ENCODE measurements around the gene PDPK1. TPM values are rescaled to one million over a fixed set of nuclear protein-coding genes. Genes with fewer than 3 reads are reported as not detected.
"Not testable (repeated sequence)": the region's sequence is repeated elsewhere in the genome, so short reads cannot be mapped to it uniquely, and the experiment has no call there.

Gene PDPK1
- total and polyA plus RNA-seq, 2 experiments from 2014 or later: 19.3 to 25.8 TPM

DNA sequence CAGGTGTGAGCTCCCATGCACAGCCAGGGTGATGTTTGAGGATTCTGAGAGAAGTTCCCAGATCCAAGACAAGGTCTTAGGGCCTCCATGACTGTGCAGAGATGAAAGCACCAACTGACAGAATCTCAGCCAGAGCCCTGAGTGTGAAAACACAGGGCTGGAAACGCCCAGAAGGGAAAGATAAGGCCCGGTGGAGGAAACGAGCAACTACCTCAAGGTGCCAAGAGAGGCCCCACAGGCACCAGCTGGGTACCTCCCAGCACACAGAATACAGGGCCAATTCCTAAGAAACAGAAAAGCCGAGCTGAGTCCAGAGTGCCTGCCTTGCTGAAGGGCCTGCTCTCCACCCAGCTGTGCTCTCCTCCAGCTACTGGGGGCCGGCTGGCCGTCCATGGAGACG is 94.5 kb downstream of the PDPK1 start:
- not testable (repeated sequence) for H3K9me3 Mint-ChIP-seq; H3K4me3 Mint-ChIP-seq; H3F3A ChIP-seq (replicated peaks; ENCODE audit: low read depth); H2AFZ ChIP-seq; H3K4me2 ChIP-seq; H3K27ac Mint-ChIP-seq; H3K4me1 ChIP-seq (ENCODE audit: insufficient read depth); H3K36me3 Mint-ChIP-seq (ENCODE audit: low read depth); H3K27ac ChIP-seq (ENCODE audit: low read depth); H3K4me3 ChIP-seq; H3K79me2 ChIP-seq (replicated peaks; ENCODE audit: insufficient read depth); H3K9me2 ChIP-seq (ENCODE audit: insufficient read depth); H3K27me3 Mint-ChIP-seq (ENCODE audit: insufficient read depth, low read depth, poor library complexity); H4K20me1 ChIP-seq (replicated peaks; ENCODE audit: insufficient read depth); H3K4me1 Mint-ChIP-seq; DNase-seq (ENCODE audit: low spot score); ATAC-seq; H3K36me3 ChIP-seq (ENCODE audit: insufficient read depth); H3K27me3 ChIP-seq (ENCODE audit: insufficient read depth)

DNA sequence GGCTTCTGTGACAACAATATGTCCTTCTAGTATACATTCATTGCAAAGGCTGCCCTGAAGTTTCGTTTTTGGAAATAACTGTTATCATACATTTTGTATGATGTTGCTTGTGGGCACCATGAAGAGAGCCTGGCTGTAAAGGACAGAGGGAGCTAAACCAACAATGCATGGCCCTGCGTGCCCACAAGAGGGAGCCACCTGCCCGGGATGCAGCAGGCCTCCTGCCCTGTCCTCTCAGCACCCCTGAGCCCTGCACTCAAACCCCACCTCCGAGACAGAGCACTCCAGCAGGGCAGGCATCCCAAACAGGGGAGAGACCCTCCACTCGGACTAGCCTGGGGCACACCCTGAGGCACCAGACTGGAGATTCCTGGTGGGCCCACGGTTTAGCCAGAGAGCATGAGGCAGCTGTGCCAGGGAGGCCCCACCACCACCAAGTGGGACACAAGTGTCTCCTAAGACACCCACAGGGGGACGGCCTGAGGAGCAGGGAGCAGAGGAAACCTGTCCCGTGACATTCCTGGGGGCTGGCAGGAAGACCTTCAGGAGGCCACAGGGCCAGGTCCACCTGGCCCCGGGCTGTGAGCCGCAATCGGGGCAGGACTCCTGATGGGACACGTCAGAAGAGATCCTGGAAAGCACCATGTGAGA is 101.4 kb downstream of the PDPK1 start:
- TF ChIP-seq, protein P1, sequence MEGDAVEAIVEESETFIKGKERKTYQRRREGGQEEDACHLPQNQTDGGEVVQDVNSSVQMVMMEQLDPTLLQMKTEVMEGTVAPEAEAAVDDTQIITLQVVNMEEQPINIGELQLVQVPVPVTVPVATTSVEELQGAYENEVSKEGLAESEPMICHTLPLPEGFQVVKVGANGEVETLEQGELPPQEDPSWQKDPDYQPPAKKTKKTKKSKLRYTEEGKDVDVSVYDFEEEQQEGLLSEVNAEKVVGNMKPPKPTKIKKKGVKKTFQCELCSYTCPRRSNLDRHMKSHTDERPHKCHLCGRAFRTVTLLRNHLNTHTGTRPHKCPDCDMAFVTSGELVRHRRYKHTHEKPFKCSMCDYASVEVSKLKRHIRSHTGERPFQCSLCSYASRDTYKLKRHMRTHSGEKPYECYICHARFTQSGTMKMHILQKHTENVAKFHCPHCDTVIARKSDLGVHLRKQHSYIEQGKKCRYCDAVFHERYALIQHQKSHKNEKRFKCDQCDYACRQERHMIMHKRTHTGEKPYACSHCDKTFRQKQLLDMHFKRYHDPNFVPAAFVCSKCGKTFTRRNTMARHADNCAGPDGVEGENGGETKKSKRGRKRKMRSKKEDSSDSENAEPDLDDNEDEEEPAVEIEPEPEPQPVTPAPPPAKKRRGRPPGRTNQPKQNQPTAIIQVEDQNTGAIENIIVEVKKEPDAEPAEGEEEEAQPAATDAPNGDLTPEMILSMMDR (conservative IDR thresholded peaks at IDR 0.05; ENCODE audit: low read depth in 2 of 2): peak in 1 of 2 experiments; percentile 48; a peak in 2 of 4 replicates
- H4K20me1 ChIP-seq (replicated peaks; ENCODE audit: insufficient read depth); H3K36me3 ChIP-seq (ENCODE audit: insufficient read depth); H3K27me3 Mint-ChIP-seq (ENCODE audit: insufficient read depth, low read depth, poor library complexity); H3K4me1 ChIP-seq (ENCODE audit: insufficient read depth); H3K27me3 ChIP-seq (ENCODE audit: insufficient read depth); H3K4me1 Mint-ChIP-seq; H3K4me2 ChIP-seq; H3K4me3 Mint-ChIP-seq; H3F3A ChIP-seq (replicated peaks; ENCODE audit: low read depth); H3K36me3 Mint-ChIP-seq (ENCODE audit: low read depth); H3K4me3 ChIP-seq; H3K9me2 ChIP-seq (ENCODE audit: insufficient read depth); H3K79me2 ChIP-seq (replicated peaks; ENCODE audit: insufficient read depth); DNase-seq (ENCODE audit: low spot score); H3K27ac Mint-ChIP-seq; H3K27ac ChIP-seq (ENCODE audit: low read depth); H3K9me3 Mint-ChIP-seq; H2AFZ ChIP-seq: not testable (repeated sequence)
- peak; percentile 94 for ATAC-seq

DNA sequence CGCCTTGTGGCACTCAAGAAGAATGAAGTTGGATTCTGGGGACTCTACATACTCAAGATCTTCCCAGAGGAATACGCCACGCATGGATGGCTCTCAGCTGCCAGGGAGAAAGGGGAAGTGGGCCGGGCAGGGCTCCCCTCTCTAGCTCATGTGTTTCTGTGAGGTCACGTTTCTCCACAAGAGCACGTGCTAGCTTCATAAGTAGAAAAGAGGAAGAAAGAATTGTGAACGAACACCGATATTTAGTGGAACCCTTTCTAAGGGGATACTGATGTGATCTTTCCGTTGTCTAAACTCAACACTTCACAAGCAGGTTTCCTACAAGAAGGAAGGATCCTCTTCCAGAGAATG is 101.9 kb downstream of the PDPK1 start:
- H3K27me3 Mint-ChIP-seq (ENCODE audit: insufficient read depth, low read depth, poor library complexity); H3K27ac ChIP-seq (ENCODE audit: low read depth); H3K79me2 ChIP-seq (replicated peaks; ENCODE audit: insufficient read depth); H3K4me2 ChIP-seq; ATAC-seq; H3K36me3 Mint-ChIP-seq (ENCODE audit: low read depth); H3K9me3 Mint-ChIP-seq; H3K4me1 ChIP-seq (ENCODE audit: insufficient read depth); H3K4me3 Mint-ChIP-seq; H3F3A ChIP-seq (replicated peaks; ENCODE audit: low read depth); H3K36me3 ChIP-seq (ENCODE audit: insufficient read depth); H3K27ac Mint-ChIP-seq; H3K27me3 ChIP-seq (ENCODE audit: insufficient read depth); H3K4me1 Mint-ChIP-seq; DNase-seq (ENCODE audit: low spot score); H2AFZ ChIP-seq; H3K4me3 ChIP-seq; H4K20me1 ChIP-seq (replicated peaks; ENCODE audit: insufficient read depth); H3K9me2 ChIP-seq (ENCODE audit: insufficient read depth): not testable (repeated sequence)

DNA sequence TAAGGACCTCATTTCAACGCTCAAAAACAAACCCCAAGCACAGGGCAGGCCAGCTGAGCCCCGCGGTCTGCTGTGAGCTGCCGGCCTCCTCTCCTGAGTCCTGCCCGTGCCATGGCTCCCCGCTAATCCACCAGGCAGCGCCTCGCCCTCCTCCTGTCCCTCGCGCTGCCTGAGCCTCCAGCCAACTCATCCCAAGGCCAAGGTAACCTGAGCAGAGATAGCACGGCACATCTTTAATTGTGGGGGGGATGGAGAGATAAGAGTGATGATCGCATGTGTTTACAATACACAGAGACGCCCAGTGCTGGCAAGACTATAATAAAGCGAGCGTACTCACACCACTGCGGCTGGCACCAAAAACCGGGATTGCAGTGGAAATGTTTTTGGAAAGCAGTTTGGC is 104.7 kb downstream of the PDPK1 start:
- not testable (repeated sequence) for H2AFZ ChIP-seq; DNase-seq (ENCODE audit: low spot score); H3F3A ChIP-seq (replicated peaks; ENCODE audit: low read depth); H3K27ac Mint-ChIP-seq; H3K4me3 ChIP-seq; H3K79me2 ChIP-seq (replicated peaks; ENCODE audit: insufficient read depth); H3K36me3 Mint-ChIP-seq (ENCODE audit: low read depth); H3K4me3 Mint-ChIP-seq; H3K27ac ChIP-seq (ENCODE audit: low read depth); H3K27me3 Mint-ChIP-seq (ENCODE audit: insufficient read depth, low read depth, poor library complexity); H3K4me1 Mint-ChIP-seq; H3K36me3 ChIP-seq (ENCODE audit: insufficient read depth); H3K9me2 ChIP-seq (ENCODE audit: insufficient read depth); H3K27me3 ChIP-seq (ENCODE audit: insufficient read depth); ATAC-seq; H3K4me2 ChIP-seq; H4K20me1 ChIP-seq (replicated peaks; ENCODE audit: insufficient read depth); H3K9me3 Mint-ChIP-seq; H3K4me1 ChIP-seq (ENCODE audit: insufficient read depth)

DNA sequence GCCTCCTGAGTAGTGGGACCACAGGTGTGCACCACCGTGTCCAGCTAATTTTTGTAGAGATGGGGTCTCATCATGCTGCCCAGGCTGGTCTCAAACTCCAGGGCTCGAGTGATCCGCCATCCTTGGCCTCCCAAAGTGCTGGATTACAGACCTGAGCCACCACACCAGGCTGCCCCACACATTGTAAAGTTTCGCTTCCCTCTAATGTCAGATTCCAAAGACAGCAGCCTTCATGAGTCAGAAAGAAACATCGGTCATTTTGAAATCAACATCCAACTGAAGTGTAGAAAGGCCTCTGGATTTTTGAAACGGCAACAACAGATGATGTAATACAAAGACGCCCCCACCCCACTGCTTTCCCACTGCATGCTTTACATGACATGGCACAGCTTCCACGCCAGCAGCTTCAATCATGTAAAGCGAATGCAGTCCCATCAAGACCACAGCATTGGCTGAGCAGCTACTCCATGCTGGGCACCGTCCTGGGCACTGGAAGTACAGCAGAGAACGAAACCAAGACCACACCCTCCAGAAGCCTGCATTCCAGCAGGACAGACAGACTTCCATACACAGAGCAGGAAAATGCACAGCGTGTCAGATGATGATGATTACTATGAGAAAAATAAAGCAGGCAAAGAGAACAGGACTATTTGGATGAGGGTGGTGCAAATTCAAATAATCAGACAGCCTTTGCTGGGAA is 107.1 kb downstream of the PDPK1 start:
- ATAC-seq; H3K27me3 ChIP-seq (ENCODE audit: insufficient read depth); H3K4me1 ChIP-seq (ENCODE audit: insufficient read depth); H3K36me3 Mint-ChIP-seq (ENCODE audit: low read depth); H3K36me3 ChIP-seq (ENCODE audit: insufficient read depth); H3K4me2 ChIP-seq; H3K9me3 Mint-ChIP-seq; H3K27me3 Mint-ChIP-seq (ENCODE audit: insufficient read depth, low read depth, poor library complexity); H3K4me1 Mint-ChIP-seq; H3F3A ChIP-seq (replicated peaks; ENCODE audit: low read depth); H3K4me3 ChIP-seq; H4K20me1 ChIP-seq (replicated peaks; ENCODE audit: insufficient read depth); H3K27ac ChIP-seq (ENCODE audit: low read depth); H2AFZ ChIP-seq; H3K27ac Mint-ChIP-seq; DNase-seq (ENCODE audit: low spot score); H3K9me2 ChIP-seq (ENCODE audit: insufficient read depth); H3K4me3 Mint-ChIP-seq; H3K79me2 ChIP-seq (replicated peaks; ENCODE audit: insufficient read depth): not testable (repeated sequence)

DNA sequence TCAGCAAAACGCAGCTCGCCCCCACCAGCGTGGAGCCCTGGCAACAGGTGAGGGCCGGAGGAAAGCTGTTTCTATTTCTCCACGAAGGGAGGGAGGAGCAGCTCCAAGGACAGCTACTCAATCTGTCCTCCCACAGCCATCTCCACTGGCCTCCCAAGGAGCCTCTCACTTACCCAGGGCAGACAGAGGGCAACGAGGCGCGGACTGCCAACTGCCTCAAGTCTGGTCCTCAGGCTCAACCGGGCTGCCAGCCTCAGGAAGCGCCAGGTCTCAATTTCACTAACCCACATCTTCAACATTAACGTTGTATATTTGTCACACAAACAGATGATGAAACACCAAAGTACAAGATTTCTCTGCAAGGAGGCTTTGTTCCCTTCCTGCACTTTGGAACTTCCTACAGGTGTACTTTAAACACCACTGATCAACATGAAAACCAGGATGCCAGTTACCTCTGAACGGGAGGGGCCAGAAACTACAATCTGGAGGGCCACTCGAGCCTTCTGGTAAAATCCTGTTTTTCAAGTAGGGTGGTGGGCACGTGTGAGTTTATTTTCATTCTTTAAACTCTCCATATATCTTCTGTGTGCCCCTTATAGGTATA is 113.5 kb downstream of the PDPK1 start:
- not testable (repeated sequence) for ATAC-seq; H3K27ac Mint-ChIP-seq; H3K9me2 ChIP-seq (ENCODE audit: insufficient read depth); H3K27ac ChIP-seq (ENCODE audit: low read depth); H3K27me3 ChIP-seq (ENCODE audit: insufficient read depth); H3K4me1 ChIP-seq (ENCODE audit: insufficient read depth); H2AFZ ChIP-seq; H4K20me1 ChIP-seq (replicated peaks; ENCODE audit: insufficient read depth); DNase-seq (ENCODE audit: low spot score); H3K4me1 Mint-ChIP-seq; H3K9me3 Mint-ChIP-seq; H3K36me3 ChIP-seq (ENCODE audit: insufficient read depth); H3K36me3 Mint-ChIP-seq (ENCODE audit: low read depth); H3K4me3 ChIP-seq; H3K27me3 Mint-ChIP-seq (ENCODE audit: insufficient read depth, low read depth, poor library complexity); H3K4me3 Mint-ChIP-seq; H3K79me2 ChIP-seq (replicated peaks; ENCODE audit: insufficient read depth); H3K4me2 ChIP-seq; H3F3A ChIP-seq (replicated peaks; ENCODE audit: low read depth)

Measured in GM23338 (cell line).